GM21825 (cell line): ENCODE results near the gene IDI1.
"Not testable (repeated sequence)": the region's sequence is repeated elsewhere in the genome, so short reads cannot be mapped to it uniquely, and the experiment has no call there.

Source experiments
- ATAC-seq: cut with Tn5 transposase; IDR thresholded peaks from one replicate; pipeline ENCODE4 v1.9.1; 2021; ENCODE audit warnings: mild to moderate bottlenecking, moderate library complexity; ENCODE audit not compliant: unreplicated experiment

IDI1 gene

DNA sequence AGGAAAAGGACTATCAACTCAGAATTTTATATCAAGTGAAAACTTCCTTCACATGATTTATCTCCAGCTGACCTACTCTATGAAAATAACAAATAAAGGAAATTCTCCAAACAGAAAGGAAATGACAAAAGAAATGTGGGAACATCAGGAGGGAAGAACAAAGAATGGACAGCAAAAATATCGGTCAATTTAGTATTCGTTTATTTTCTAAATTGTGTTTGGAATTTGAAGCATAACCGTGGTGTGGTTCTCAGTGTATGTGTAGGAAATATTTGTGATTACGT is 16.0 kb upstream of the IDI1 start:
- ATAC-seq: no peak

DNA sequence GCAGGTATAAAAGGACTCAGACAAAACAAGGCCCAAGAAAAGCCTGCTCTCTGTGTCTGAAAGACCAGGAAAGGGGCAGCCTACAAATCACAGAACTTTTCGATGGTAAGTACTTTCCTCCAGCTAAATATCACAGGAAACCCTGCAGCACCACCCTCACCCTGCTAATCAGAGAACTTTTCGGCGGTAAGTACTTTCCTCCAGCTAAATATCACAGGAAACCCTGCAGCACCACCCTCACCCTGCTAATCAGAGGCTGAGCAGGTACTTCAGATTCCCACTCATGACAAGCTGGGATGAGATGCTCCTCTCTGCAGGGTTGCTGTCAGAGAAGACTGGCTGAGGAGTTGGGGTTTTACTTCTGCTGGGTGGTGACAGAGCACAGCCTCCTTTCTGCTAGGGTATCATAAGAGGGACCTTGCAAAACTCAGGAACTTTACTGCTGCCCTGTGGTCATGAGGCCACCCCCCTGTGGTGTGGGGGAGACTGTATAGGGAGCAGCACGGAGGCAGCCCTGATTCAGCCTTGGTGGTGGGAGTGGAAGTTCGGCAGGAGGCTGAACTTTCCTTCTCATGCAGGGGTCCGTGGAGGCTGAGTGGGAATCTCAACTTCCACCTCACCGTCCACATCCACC is 14.4 kb upstream of the IDI1 start:
- no peak for ATAC-seq

DNA sequence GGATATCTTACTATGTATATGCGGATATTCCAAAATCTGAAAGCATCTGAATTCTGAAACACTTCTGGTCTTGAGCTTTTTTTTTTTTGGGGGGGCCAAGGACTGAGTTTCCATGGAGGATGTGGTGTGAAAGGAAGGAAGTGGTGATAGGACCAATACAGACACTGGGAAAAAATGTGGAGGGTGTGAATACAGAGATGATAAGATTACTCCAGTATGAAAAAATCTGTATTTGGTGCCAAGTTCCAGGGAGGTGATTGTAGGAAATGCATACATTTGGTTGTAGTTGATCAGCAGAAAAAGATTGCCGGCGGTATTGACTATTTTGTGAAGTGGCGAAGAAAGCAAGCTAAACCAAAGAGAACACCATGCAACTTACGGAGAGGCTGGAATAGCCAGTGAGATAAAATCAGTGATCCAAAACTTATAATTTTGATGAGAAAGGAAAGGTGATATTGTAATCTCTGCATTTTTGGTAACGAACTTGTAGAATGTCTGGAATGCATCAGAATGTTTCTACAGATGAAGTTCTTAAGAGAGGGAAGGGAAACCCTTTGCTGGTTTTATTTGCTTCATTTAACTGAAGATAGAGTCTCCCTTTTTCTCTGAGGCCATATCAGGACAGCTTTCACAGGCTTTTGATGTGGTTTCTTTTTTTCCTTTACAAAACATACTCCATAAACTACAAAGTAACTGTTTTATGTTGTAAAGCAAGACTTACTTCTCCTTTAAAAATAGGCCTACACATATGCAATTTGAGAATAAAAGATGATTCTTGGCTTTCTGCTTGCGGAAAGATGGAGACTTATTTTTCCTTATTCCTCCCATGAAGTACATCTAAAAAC is 13.2 kb upstream of the IDI1 start:
- ATAC-seq: no peak

DNA sequence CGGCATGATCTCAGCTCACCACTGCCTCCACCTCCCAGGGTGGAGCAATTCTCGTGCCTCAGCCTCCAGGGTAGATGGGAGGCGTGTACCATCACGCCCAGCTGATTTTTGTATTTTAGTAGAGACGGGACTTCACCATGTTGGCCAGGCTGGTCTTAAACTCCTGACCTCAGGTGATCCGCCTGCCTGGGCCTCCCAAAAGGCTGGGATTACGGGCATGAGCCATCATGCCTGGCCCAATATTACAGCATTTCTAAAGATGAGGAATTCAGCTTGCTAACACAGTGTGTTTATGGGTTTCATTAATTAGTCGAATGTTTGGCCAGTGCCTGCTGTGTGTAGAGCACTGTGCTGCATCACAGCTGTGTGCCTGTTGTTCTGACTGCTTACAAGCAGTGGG is 11.0 kb upstream of the IDI1 start:
- ATAC-seq: no peak

DNA sequence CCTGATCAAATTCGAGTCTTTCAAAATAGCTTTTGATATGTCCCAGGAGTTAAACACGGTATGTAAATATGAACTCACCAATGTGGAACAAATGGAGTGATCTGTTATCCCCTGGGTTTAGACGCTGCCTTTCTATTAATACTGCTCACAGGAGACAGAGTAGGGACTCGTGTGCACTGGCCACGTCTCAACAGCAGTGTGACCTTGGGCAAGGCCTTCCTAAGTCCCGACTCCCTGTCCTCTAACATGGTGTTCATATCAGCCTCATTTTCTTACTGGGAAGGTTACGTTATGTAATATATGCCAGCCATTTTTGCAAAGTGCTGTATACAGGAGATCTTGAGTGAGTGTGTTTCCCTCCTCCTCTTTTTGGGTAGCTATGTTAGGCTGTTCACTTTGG is 9.1 kb upstream of the IDI1 start:
- no peak for ATAC-seq

DNA sequence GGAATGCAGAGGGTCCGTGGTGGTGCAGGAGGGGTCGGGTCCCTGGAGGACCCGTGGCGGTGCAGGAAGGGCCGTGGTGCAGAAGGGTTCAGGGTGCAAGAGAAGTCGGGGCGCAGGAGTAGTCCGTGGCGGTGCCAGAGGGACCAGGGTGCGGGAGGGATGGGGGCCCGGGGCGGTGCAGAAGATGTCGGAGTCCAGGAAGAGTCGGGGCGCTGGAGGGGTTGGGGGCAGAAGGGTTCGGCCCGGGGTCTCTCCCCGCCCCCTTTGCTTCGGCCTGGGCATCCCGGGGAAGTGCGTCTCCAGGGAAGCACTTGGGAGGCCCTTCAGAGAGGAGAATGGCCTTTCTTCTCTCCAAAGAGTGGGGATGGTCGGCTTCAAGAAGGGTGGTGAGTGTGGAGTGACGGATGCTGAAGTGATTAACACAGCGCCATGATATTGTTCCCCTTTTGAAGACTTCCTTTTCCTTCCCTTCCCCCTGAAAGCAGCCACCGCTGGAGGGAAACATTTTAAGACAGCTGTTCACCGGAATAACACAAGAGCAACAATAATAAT is 8.3 kb upstream of the IDI1 start:
- no peak for ATAC-seq

DNA sequence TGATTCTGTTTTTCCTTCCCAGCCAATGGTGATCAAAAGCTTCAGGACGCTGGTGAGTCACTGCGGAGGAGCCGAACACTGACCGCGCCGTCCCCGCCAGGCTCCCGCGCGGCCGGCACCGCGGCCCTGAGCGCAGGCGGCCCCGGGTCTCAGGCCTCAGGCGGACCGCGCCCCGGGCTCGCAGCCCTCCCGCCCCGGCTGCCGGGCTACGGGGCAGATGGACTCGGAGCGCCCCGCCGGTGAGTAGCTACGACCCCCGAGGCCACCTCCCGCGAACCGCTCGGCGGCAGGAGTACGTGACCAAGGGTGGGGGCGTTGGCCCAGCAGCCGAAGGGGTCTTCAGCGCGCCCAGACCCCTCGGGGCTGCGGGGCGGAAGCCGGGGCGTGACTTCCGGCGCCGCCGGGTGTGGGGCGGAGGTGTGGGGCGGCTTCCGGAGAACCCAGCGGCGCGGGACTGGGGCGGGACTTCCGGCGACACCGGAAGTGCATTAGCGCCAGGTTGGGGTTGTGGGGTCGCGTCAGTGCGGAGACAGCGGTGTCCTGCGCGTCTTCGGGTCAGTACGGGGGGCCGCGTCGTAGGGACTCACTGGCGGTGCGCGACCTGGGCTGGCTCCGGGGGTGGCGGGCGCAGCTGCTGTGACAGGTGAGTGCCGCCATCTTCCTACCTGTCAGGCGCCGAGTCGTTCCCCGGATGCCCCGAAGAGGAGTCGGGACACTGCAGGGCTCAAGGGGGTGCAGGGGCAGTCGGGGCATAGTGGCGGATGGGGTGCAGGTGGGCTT is 7.6 kb upstream of the IDI1 start, which contains the start of gene WDR37:
WDR37 (plus strand) TSS at position 60 of the 780 bp plus-strand sequence. CDS start 15,771 bp downstream, outside the sequence.
- peak; percentile 93 for ATAC-seq

DNA sequence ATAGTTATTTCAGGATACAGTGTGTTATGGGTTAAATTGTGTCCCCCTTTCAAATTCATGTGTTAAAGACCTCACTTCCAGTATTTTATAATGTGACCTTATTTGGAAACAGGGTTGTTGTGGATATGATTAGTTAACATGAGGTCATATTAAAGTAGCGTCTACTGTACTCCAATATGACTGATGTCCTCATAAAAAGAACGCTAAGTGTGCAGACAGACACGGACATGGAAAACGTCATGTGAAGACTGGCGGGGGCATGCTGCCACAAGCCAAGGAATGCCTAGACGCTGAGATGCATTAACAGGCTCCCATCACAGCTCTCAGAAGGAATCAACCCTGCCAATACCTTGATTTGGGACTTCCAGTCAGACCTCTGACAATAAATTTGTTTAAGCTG is 5.8 kb upstream of the IDI1 start:
- no peak for ATAC-seq

DNA sequence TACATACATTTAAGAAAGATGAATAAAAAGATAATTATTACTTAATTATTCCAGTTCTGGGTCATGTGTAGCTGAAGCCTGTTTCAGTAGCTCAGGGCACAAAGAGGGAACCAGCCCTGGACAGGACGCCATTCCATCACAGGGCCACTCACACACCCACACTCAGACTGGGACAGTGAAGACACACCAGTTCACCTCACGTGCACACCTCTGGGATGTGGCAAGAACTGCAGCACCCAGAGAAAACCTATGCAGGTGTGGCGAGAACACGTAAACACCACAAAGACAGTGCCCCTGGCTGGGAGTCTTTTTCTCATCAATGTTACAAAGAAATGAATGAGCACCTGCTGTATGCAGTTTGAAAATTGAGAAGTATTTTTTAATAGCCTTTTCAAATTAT is 1.6 kb upstream of the IDI1 start:
- ATAC-seq: no peak

DNA sequence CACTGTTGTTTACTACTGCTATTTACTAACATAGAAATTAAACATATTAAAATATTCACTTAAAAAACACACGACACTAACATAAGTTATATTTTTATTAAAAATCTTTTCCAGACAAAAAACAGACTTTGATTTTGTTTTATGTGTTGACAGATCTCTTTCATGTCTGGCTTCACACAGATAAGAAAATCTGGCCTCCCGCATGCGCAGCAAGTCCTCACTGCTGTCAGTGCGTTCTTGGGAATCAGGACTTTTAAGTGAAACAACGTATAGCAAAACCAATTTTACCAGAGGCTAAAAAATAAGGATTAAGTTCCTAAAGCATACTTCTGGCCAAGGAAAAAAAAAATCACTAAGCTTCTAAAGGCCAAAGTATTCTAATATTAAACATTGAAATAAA is 1.2 kb upstream of the IDI1 start:
- no peak for ATAC-seq

DNA sequence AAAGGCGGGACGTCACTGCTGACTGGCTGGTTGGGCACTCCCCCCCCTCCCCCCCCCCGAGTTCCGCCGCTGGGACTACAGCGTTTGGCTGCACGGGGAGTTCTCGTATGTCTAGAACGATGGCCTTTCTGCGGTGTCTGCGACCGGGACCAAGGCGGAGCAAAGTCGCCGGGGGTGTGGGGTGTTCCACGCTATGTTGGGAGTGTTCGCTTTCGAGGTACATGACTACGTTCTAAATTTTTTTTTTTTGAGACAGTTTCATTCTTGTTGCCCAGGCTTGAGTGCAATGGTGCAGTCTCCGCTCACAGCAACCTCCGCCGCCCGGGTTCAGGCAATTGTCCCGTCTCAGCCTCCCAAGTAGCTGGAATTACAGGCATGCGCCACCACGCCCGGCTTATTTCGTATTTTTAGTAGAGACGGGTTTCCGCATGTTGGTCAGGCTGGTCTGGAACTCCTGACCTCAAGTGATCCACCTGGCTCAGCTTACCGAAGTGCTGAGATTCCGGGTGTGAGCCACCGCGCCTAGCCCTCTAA is 573 bp upstream of the IDI1 start:
- no peak for ATAC-seq

DNA sequence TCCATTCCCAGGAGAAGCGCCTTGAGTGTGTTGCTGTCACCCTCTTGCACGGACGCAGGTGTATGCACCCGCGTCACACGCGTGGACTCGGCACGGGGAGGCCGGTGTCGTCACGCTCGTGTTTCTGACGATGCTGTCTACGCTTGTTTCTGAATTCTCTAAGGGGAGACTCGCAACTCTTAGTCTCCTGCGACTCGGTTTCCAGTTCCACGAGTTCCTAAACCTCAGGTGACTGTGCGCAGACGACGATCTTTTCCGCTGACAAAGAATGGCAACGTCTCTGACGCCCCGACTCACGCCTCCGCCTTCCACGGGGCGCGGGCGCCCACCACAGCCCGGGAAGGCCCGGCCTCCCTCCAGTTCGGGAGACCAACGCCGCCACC is 579 bp downstream of the IDI1 start:
- no peak for ATAC-seq

DNA sequence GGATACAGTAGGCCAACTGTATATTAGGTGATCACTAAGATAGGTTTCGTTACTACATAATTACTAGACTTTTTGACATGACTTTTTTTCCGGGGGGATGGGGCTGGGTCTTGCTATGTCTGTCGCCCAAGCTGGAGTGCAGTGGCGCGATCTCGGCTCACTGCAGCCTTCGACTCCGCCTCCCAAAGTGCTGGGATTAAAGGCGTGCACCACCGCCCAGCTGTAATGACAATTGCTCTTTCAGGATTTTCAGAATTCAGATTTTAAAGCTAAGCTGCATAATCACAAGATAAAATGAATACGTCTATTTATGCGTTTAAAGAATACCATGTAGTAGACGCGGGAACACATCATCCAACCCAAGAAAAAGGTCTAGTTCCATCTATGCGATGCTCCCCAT is 982 bp downstream of the IDI1 start:
- ATAC-seq: no peak

DNA sequence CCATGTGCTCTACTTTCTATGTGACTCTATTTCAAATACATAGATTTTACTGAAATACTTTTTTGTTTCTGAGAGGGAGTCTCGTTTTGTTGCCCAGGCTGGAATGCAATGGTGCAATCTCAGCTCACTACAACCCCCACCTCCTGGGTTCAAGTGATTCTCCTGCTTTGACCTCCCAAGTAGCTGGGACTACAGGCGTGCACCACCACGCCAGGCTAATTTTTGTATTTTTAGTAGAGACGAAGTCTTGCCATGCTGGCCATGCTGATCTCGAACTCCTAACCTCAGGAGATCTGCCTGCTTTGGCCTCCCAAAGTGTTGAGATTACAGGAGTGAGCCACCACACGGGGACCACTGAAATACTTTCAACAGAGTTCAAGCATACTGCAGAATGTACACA is 3.5 kb downstream of the IDI1 start:
- no peak for ATAC-seq

DNA sequence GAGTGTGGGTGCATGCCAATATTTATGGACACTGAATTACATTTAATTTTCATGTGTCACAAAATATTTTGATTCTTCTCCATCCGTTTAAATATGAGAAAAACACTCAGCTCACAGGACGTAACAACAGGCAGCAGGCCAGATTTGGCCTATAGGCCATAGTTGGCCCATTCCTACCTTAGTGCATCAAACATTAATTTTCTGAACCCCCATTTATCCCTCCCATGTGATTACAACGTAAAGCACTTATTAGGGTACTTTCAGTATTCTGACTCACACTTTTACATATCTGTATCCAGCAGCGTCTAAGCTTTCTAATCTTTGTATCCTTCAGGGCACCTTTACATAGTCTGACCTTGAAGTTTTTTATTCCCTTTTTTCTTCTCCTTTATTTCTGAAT is 4.0 kb downstream of the IDI1 start:
- ATAC-seq: no peak

DNA sequence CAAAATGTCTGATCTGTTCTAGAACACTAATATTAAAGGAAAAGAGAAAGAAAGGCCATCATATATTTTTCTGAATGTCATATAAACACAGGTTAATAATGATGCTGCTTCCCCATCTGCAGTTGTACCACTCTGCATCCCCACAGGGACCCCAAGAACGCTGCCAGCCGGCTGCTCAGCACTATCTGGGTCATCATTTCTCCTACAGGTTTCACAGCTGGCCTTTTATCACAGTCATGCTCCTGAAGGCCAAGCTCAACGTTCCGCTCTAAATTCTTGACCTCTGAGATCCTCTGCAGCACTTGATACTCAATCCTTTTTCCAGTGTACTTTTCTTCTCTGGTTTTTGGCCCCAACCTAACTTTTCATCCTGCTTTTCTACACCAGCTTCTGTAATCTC is 4.8 kb downstream of the IDI1 start:
- ATAC-seq: no peak

DNA sequence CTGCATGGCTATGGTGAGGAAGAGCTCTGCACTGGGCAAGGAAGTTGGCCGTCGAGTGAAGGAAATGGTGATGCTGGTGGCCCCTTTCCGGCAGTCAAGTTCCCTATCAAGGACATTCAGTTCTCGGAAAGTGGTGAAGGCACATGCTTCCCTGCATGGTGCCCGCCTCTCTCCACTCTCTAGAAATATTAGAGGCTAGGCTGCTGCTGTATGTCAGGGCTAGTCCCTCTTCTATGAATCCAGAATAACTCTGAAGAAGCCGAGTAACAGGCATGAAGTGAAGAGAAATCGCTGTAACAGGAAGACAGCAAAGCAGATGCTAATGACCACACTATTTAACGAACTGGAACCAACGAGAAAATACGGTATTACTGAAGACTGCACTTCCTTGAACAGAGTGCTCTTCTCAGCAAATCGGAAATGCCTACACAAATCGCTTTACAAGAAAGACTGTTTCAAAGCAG is 5.4 kb downstream of the IDI1 start:
- peak; percentile 54 for ATAC-seq

DNA sequence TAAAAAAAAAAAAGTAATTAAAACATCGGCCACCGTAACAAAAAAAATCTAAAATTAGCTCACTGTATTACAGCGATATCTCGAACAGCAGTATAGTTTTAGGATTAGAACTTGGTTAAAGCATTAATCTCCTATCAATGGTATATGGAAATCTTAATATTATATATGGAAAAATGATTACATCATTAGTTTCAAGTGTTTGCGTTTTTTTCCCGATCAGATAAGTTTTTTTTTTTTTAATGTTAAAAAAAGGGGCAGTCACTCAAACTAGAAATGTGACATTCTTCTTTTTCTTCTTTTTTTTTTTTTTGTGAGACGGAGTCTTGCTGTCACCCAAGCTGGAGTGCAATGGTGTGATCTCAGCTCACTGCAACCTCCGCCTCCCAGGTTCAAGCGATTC is 7.4 kb downstream of the IDI1 start:
- no peak for ATAC-seq

DNA sequence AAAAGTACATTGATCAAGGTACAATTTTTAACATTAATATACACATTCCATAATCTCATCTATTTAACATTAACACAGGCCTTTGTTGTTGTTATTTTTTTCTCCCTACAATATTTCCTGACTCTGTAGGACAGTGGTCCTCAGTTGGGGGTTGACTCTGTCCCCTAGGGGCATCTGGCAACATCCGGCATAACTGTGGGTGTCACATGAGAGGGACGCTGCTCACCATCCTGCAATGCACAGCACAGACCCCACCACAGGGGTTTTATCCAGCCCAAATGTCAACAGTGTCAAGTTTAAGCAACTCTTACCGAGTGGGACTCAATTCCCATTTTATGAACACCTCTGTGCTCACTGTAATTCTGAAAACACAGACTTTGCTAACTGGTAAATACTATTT is 8.8 kb downstream of the IDI1 start:
- no peak for ATAC-seq

DNA sequence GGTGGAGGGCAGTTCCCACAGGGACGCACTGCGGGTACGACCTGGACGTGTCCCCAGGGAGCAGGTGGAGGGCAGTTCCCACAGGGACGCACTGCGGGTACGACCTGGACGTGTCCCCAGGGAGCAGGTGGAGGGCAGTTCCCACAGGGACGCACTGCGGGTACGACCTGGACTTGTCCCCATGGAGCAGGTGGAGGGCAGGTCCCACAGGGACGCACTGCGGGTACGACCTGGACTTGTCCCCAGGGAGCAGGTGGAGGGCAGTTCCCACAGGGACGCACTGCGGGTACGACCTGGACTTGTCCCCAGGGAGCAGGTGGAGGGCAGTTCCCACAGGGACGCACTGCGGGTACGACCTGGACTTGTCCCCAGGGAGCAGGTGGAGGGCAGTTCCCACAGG is 10.2 kb downstream of the IDI1 start:
- not testable (repeated sequence) for ATAC-seq

DNA sequence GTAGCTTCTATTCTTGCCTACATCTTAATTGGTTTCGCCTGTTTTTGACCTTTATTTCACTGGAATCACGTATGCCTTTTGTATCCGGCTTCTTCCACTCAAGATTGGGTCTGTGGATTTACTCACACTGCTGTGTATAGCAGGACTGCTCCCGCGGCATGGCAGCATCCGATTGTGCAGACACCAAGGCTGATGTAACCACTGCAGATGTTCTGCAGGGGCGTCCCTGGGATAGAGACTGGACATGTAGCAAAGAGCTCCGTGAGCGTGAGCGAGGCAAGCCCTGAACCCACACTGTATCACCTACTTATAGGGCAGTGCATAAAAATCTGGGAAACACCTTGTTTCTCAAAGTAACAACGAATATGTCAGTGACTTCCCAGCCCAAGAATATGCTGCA is 11.8 kb downstream of the IDI1 start:
- ATAC-seq: no peak
